ENCODE data around the gene INSIG2.
"Not testable (repeated sequence)": the region's sequence is repeated elsewhere in the genome, so short reads cannot be mapped to it uniquely, and the experiment has no call there.

The INSIG2 gene

DNA sequence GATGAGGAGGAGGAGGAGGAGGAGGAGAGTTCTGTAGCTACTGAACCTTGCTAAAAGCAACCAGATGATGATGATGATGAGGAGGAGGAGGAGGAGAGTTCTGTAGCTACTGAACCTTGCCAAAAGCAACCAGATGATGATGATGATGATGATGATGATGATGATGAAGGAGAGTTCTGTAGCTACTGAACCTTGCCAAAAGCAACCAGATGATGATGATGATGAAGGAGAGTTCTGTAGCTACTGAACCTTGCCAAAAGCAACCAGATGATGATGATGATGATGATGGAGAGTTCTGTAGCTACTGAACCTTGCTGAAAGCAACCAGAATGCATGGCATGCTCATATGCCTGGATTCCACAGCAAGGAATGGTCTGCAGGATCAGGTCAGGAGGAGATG, 5.8 kb downstream of the INSIG2 start:
- H3K36me3 ChIP-seq (ENCODE audit: control insufficient read depth, insufficient read depth, low read length); H3K9me3 ChIP-seq (ENCODE audit: control insufficient read depth, low read length); H3K9ac ChIP-seq (ENCODE audit: low read length); H3K4me1 ChIP-seq (ENCODE audit: control insufficient read depth, insufficient read depth, low read length); H3K4me3 ChIP-seq (ENCODE audit: low read length); H3K27me3 ChIP-seq (ENCODE audit: control insufficient read depth, insufficient read depth, low read length): not testable (repeated sequence)

- Histone ChIP-seq H3K9me3 (ENCODE audit: control insufficient read depth, low read length) (no peaks in the 10 kb centered on the region), H3K27me3 (ENCODE audit: control insufficient read depth, insufficient read depth, low read length) (no peaks in the 10 kb centered on the region), H3K4me1 (ENCODE audit: control insufficient read depth, insufficient read depth, low read length) (no peaks in the 10 kb centered on the region), H3K36me3 (ENCODE audit: control insufficient read depth, insufficient read depth, low read length) (no peaks in the 10 kb centered on the region), H3K9ac (ENCODE audit: low read length) (no peak overlapping the region), H3K4me3 (ENCODE audit: low read length) (no peak overlapping the region)
Measured at GRCh38 chr2:118094503-118094902, 6.2 kb downstream of the INSIG2 start.

DNA sequence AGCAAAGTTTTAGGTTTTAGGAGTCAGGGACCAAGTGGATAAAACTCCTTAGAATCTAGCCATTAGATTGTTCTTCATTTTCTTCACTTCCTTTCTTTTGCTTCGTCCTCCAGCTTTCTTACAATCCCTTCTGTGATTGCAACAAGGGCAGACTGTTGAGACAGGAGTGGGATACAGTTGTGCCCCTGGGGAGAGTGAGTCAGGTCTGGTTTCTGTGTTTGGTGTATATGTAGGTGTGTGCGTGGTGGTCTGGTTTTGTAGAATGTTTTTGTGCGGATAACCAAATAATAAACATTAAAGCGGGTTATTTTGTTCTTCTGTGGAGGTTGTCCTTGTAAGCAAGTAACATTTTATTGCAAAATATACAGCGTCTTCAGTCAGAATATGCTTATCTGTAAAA, 7.3 kb downstream of the INSIG2 start:
- Histone ChIP-seq H3K27me3 (ENCODE audit: control insufficient read depth, insufficient read depth, low read length) (no peaks in the 10 kb centered on the region), H3K9ac (ENCODE audit: low read length) (no peak overlapping the region), H3K9me3 (ENCODE audit: control insufficient read depth, low read length) (no peaks in the 10 kb centered on the region), H3K4me1 (ENCODE audit: control insufficient read depth, insufficient read depth, low read length) (no peaks in the 10 kb centered on the region), H3K4me3 (ENCODE audit: low read length) (no peak overlapping the region), H3K36me3 (ENCODE audit: control insufficient read depth, insufficient read depth, low read length) (no peaks in the 10 kb centered on the region)

DNA sequence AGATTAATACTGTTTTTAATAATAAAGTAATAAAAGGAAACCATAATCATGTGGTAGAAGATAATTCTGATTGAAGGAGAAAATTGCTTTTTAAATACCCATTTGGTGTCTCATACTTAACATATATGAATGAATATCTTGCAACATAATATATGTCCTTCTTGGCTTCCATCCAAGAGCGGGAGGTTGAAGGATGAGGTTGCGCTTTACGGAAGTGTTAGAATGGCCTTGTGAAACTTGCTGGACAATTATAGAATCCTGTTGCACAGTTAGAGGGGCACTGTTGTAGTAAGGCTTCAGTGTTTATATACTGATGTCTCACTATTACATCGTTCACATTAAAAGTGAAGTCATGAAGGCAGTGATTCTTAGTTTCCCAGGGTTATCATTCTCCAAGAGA, 9.4 kb downstream of the INSIG2 start:
- no peaks in the 10 kb centered on the region for H3K9me3 ChIP-seq (ENCODE audit: control insufficient read depth, low read length)
- H3K4me3 ChIP-seq (ENCODE audit: low read length), result no peak overlapping the region
- no peak overlapping the region for H3K9ac ChIP-seq (ENCODE audit: low read length)
- no peaks in the 10 kb centered on the region for H3K36me3 ChIP-seq (ENCODE audit: control insufficient read depth, insufficient read depth, low read length)
- no peaks in the 10 kb centered on the region for H3K4me1 ChIP-seq (ENCODE audit: control insufficient read depth, insufficient read depth, low read length)
- no peaks in the 10 kb centered on the region for H3K27me3 ChIP-seq (ENCODE audit: control insufficient read depth, insufficient read depth, low read length)

- Histone ChIP-seq H3K27me3 (ENCODE audit: control insufficient read depth, insufficient read depth, low read length) (no peaks in the 10 kb centered on the region), H3K36me3 (ENCODE audit: control insufficient read depth, insufficient read depth, low read length) (no peaks in the 10 kb centered on the region)
Measured at GRCh38 chr2:118098307-118099030, 10.2 kb downstream of the INSIG2 start.

DNA sequence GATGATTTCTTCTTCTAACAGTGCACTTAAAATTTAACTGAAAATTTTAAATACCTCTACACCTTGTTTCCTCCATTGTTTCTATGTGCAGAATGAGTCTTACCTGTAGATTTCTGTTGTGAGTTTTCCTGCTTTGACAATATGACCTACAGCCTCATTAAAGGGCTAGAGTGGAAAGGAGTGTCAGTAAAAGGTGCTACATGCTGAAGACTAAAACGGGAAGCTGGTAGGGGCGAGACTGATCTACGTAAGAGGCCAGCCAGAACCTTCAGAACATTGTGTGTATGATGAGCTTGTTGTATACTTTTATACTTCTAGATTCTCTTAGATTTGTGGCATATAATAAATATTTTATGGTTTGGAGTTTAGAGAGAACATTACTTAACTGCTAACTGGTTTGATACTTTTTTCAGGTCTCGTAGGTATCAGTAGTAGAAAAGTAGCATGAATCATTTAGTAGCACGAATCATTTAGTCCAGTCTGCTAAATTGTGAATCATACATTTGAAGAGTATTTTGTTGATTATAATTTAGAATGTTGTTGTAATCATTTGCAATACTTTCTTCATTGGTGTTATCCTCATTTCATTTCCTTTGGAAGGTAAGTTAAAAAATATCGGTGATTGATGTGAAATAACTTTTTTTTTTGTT, 14.3 kb downstream of the INSIG2 start:
- no peaks in the 10 kb centered on the region for H3K4me1 ChIP-seq (ENCODE audit: control insufficient read depth, insufficient read depth, low read length)
- H3K36me3 ChIP-seq (ENCODE audit: control insufficient read depth, insufficient read depth, low read length), result no peaks in the 10 kb centered on the region
- H3K4me3 ChIP-seq (ENCODE audit: low read length), result no peak overlapping the region
- no peak overlapping the region for H3K9ac ChIP-seq (ENCODE audit: low read length)
- H3K9me3 ChIP-seq (ENCODE audit: control insufficient read depth, low read length), result no peaks in the 10 kb centered on the region
- no peaks in the 10 kb centered on the region for H3K27me3 ChIP-seq (ENCODE audit: control insufficient read depth, insufficient read depth, low read length)

More at GRCh38 chr2:118098307-118099030, 10.2 kb downstream of the INSIG2 start:
- no peak overlapping the region for H3K9ac ChIP-seq (ENCODE audit: low read length)
- H3K9me3 ChIP-seq (ENCODE audit: control insufficient read depth, low read length), result no peaks in the 10 kb centered on the region
- H3K4me1 ChIP-seq (ENCODE audit: control insufficient read depth, insufficient read depth, low read length), result no peaks in the 10 kb centered on the region
- no peak overlapping the region for H3K4me3 ChIP-seq (ENCODE audit: low read length)

- no peaks in the 10 kb centered on the region for H3K4me1 ChIP-seq (ENCODE audit: control insufficient read depth, insufficient read depth, low read length)
- no peak overlapping the region for H3K4me3 ChIP-seq (ENCODE audit: low read length)
- H3K36me3 ChIP-seq (ENCODE audit: control insufficient read depth, insufficient read depth, low read length), result no peaks in the 10 kb centered on the region
- no peaks in the 10 kb centered on the region for H3K9me3 ChIP-seq (ENCODE audit: control insufficient read depth, low read length)
- H3K9ac ChIP-seq (ENCODE audit: low read length), result no peak overlapping the region
- H3K27me3 ChIP-seq (ENCODE audit: control insufficient read depth, insufficient read depth, low read length), result no peaks in the 10 kb centered on the region
Measured at GRCh38 chr2:118103951-118104940, 16.0 kb downstream of the INSIG2 start.

- Histone ChIP-seq H3K4me1 (ENCODE audit: control insufficient read depth, insufficient read depth, low read length) (no peaks in the 10 kb centered on the region), H3K27me3 (ENCODE audit: control insufficient read depth, insufficient read depth, low read length) (no peaks in the 10 kb centered on the region), H3K9me3 (ENCODE audit: control insufficient read depth, low read length) (no peaks in the 10 kb centered on the region), H3K4me3 (ENCODE audit: low read length) (no peak overlapping the region), H3K9ac (ENCODE audit: low read length) (no peak overlapping the region), H3K36me3 (ENCODE audit: control insufficient read depth, insufficient read depth, low read length) (no peaks in the 10 kb centered on the region)
Measured at GRCh38 chr2:118105497-118105896, 17.2 kb downstream of the INSIG2 start.

- no peaks in the 10 kb centered on the region for H3K36me3 ChIP-seq (ENCODE audit: control insufficient read depth, insufficient read depth, low read length)
- H3K4me1 ChIP-seq (ENCODE audit: control insufficient read depth, insufficient read depth, low read length), result no peaks in the 10 kb centered on the region
- no peaks in the 10 kb centered on the region for H3K27me3 ChIP-seq (ENCODE audit: control insufficient read depth, insufficient read depth, low read length)
- no peak overlapping the region for H3K9ac ChIP-seq (ENCODE audit: low read length)
- H3K9me3 ChIP-seq (ENCODE audit: control insufficient read depth, low read length), result no peaks in the 10 kb centered on the region
- H3K4me3 ChIP-seq (ENCODE audit: low read length), result no peak overlapping the region
Measured at GRCh38 chr2:118106926-118107325, 18.7 kb downstream of the INSIG2 start.

GRCh38 chr2:118110310-118110709, 22.0 kb downstream of the INSIG2 start:
- no peaks in the 10 kb centered on the region for H3K27me3 ChIP-seq (ENCODE audit: control insufficient read depth, insufficient read depth, low read length)
- no peak overlapping the region for H3K4me3 ChIP-seq (ENCODE audit: low read length)
- no peaks in the 10 kb centered on the region for H3K9me3 ChIP-seq (ENCODE audit: control insufficient read depth, low read length)
- peaks cover 6% of the 10 kb centered on the region for H3K4me1 ChIP-seq (ENCODE audit: control insufficient read depth, insufficient read depth, low read length)
- no peak overlapping the region for H3K9ac ChIP-seq (ENCODE audit: low read length)
- H3K36me3 ChIP-seq (ENCODE audit: control insufficient read depth, insufficient read depth, low read length), result no peaks in the 10 kb centered on the region

DNA sequence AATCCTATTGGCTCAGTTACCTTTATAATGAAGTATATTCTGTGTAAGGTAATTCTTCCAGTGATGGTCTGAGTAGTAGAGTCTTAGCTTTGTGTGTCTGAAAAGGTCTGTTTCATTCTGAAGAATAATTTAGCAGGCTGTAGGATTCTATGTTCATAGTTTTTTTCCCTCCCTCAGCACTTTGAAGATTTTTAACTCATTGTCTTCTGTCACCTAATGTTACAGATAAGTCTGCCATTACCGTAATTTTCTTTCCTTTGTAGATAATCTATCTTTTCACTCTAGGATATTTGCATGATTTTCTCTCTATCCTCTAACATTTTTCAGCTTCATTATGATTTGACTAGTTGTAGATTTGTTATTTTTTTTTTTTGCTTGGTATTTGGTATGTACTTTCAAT, 22.7 kb downstream of the INSIG2 start:
- Histone ChIP-seq H3K4me1 (ENCODE audit: control insufficient read depth, insufficient read depth, low read length) (peaks cover 6% of the 10 kb centered on the region), H3K9ac (ENCODE audit: low read length) (no peak overlapping the region), H3K36me3 (ENCODE audit: control insufficient read depth, insufficient read depth, low read length) (no peaks in the 10 kb centered on the region), H3K9me3 (ENCODE audit: control insufficient read depth, low read length) (no peaks in the 10 kb centered on the region), H3K27me3 (ENCODE audit: control insufficient read depth, insufficient read depth, low read length) (no peaks in the 10 kb centered on the region), H3K4me3 (ENCODE audit: low read length) (no peak overlapping the region)

All from mucosa of stomach (tissue), 1 donor.